Cardiac muscle cell (in vitro differentiated cells and primary cell): ENCODE data around the gene BFAR. TPM values are rescaled to one million over a fixed set of nuclear protein-coding genes. Genes with fewer than 3 reads are reported as not detected.

ENCODE experiments used
- DNase-seq, 2 donors: peaks; one replicate each; pipeline versions ENCODE4 v3.0.0 to v3.0.0-alpha.2; 2010 to 2017; ENCODE audit warnings: low read depth in 1 of 2, low spot score in 1 of 2
- H3K27ac ChIP-seq: fragments of 200-600 bp; sonication (generic); 2 replicates; pipeline ENCODE4 v1.5.1; 2016
- H3K27me3 ChIP-seq: fragments of 200-600 bp; sonication (generic); 2 replicates; pipeline ENCODE4 v1.6.0; 2016; ENCODE audit warnings: control low read depth
- H3K36me3 ChIP-seq: fragments of 200-600 bp; sonication (generic); 2 replicates; pipeline ENCODE4 v1.5.1; 2016; ENCODE audit warnings: control low read depth
- H3K4me1 ChIP-seq: fragments of 200-600 bp; sonication (generic); 2 replicates; pipeline ENCODE4 v1.8.1; 2017; ENCODE audit warnings: low read depth, mild to moderate bottlenecking, mixed run types
- H3K4me3 ChIP-seq: fragments of 200-600 bp; sonication (generic); 2 replicates; pipeline ENCODE4 v1.5.1; 2016; ENCODE audit warnings: mild to moderate bottlenecking
- H3K9me3 ChIP-seq: fragments of 200-600 bp; sonication (generic); 2 replicates; pipeline ENCODE4 v1.5.1; 2017; ENCODE audit warnings: low read depth, mild to moderate bottlenecking, control low read depth
- polyA plus RNA-seq: library from polyadenylated mRNA; unstranded; fragments of >200 nt; fragmentation: Nextera tagmentation; extraction: Ambion mirVana; gene quantifications from 2 replicates; pipeline ENCODE4 v1.2.1, GENCODE V29; 2016
- total RNA-seq: library from RNA; depleted of rRNA; stranded (reverse); fragments of >200 nt; gene quantifications from 2 replicates; pipeline ENCODE4 v1.2.3, GENCODE V29; 2016
- TF ChIP-seq, protein P1 (sequence below): IDR thresholded peaks from 2 replicates; pipeline ENCODE4 v1.5.1; 2012; ENCODE audit warnings: low read depth, mild to moderate bottlenecking, low read length

BFAR gene
- total and polyA plus RNA-seq, 2 experiments from 2014 or later, result 34.4 to 34.6 TPM

DNA sequence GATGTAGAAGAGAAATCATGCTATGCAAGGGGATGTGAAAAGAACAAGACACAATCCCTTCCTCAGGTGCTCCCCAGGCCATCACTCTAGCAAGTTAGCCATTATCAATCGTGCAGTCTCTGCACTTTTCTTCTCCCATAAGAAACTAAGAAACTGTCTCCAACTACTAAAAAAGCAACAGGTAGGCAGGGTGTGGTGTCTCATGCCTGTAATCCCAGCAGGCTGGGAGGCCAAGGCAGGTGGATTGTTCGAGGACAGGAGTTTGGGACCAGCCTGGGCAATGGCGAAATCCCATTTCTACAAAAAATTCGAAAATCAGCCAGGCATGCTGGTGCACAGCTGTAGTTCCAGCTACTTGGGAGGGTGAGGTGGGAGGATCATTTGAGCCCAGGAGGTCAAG is 16.5 kb upstream of the BFAR start:
- H3K4me1 ChIP-seq, result no peaks in the 10 kb centered on the region
- no peak overlapping the region for H3K4me3 ChIP-seq
- TF ChIP-seq, protein P1, sequence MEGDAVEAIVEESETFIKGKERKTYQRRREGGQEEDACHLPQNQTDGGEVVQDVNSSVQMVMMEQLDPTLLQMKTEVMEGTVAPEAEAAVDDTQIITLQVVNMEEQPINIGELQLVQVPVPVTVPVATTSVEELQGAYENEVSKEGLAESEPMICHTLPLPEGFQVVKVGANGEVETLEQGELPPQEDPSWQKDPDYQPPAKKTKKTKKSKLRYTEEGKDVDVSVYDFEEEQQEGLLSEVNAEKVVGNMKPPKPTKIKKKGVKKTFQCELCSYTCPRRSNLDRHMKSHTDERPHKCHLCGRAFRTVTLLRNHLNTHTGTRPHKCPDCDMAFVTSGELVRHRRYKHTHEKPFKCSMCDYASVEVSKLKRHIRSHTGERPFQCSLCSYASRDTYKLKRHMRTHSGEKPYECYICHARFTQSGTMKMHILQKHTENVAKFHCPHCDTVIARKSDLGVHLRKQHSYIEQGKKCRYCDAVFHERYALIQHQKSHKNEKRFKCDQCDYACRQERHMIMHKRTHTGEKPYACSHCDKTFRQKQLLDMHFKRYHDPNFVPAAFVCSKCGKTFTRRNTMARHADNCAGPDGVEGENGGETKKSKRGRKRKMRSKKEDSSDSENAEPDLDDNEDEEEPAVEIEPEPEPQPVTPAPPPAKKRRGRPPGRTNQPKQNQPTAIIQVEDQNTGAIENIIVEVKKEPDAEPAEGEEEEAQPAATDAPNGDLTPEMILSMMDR, result no peak
- H3K36me3 ChIP-seq, result peaks cover 27% of the 10 kb centered on the region
- no peak for DNase-seq
- no peak overlapping the region for H3K27ac ChIP-seq
- no peaks in the 10 kb centered on the region for H3K9me3 ChIP-seq
- no peaks in the 10 kb centered on the region for H3K27me3 ChIP-seq

DNA sequence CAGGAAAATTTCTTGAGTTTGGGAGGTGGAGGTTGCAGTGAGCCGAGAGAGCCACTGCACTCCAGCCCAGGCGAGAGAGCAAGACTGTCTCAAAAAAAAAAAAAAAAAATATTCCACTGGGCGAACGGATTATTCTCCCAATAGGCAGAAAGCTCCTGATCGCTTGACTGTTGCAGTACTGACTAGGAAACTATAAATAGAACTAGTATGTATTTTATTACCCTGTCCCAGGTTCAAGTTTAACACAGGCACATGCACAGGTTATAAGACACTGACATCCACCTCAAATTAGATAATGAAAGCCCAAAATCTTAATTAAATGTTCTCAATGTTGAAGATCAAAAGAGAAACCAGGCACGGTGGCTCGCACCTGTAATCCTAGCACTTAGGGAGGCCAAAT is 14.2 kb upstream of the BFAR start:
- DNase-seq, result no peak

DNA sequence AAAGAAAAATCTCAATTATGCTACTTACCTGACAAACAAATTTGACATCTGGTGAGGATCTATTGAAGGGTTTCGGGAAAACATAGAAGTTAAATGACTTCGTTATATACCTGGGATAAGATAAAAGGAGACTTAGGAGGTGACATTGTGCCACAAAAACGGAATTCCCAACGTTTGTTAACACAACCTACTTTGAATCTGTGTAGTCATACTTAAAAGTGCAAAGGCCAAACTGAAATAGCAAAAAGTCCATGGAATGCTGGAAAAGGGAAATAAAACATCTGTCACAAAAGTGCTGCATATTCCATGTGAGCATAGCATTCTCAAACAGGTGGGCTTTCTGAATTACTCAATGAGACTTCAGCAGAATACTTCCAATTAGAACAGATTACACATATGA is 5.7 kb upstream of the BFAR start:
- no peak overlapping the region for H3K27ac ChIP-seq
- no peaks in the 10 kb centered on the region for H3K9me3 ChIP-seq
- TF ChIP-seq, protein P1, result no peak
- no peak for DNase-seq
- peaks cover 24% of the 10 kb centered on the region for H3K36me3 ChIP-seq
- H3K27me3 ChIP-seq, result no peaks in the 10 kb centered on the region
- no peaks in the 10 kb centered on the region for H3K4me1 ChIP-seq
- no peak overlapping the region for H3K4me3 ChIP-seq

More for the DNA sequence above, 14.2 kb upstream of the BFAR start:
- Histone ChIP-seq H3K4me3 (no peak overlapping the region), H3K27ac (no peak overlapping the region), H3K4me1 (no peaks in the 10 kb centered on the region), H3K27me3 (no peaks in the 10 kb centered on the region), H3K9me3 (no peaks in the 10 kb centered on the region), H3K36me3 (peaks cover 24% of the 10 kb centered on the region)
- TF ChIP-seq, protein P1, result no peak

DNA sequence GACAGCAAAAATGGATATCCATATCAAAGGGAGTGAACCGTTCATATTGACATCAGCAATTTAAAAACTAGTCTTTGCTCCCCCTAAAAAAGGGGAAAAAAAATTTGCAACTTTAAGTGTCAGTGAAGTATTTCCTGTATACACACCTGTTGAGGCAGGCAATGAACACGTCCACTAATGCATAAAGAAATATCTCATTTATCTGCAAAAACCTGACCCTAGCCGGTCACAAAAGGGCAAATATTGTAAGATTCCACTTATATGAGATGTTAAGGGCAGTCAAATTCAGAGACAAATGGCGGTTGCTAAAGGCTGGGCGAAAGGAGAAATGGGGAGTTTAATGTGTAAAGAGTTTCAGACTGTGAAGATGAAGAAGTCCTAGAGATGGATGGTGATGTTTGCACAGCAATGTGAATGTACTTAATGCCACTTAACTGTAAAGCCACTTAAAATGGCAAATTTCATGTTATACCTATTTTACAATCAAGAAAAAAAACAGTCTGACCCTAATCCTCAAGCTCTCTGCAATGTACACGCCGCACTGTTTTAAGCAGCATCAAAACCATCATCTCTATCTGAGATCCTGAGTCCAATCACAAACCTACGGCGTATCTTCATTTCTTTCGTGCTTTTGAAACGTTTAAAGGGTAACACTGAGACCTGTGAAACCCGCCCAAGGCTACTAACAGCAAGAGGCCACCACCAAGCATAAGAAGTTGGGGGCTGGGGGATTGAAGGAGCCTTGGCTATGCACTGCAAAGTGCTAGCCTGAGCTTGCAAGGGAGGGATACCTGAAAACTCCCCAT is 3.7 kb upstream of the BFAR start:
- peak in 1 of 2 donors; percentile 8 for DNase-seq
- Histone ChIP-seq H3K9me3 (no peaks in the 10 kb centered on the region), H3K4me3 (peak overlapping the region; percentile 72), H3K27ac (peak overlapping the region; percentile 96), H3K4me1 (no peaks in the 10 kb centered on the region), H3K27me3 (no peaks in the 10 kb centered on the region), H3K36me3 (peaks cover 21% of the 10 kb centered on the region)
- TF ChIP-seq, protein P1, result no peak

DNA sequence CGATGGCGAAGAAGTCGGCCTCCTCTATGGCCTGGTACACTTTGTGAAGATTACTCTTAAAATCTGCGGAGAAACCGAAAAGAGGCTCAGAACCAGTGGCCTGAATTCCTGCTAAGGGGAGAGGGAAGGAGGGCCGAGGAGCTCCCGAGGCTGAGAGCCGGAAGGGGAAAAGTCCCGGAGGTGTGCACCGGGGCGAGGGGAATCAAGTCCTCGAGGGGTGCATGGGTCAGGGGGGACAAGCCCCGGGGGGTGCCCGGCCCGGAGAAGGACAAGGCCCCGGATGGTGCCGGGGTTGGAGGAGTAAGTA is 3.2 kb upstream of the BFAR start:
- TF ChIP-seq, protein P1, result no peak
- no peaks in the 10 kb centered on the region for H3K27me3 ChIP-seq
- peak overlapping the region; percentile 96 for H3K27ac ChIP-seq

More for the DNA sequence above, 3.2 kb upstream of the BFAR start:
- Histone ChIP-seq H3K4me3 (peak overlapping the region; percentile 72), H3K4me1 (no peaks in the 10 kb centered on the region), H3K9me3 (no peaks in the 10 kb centered on the region), H3K36me3 (peaks cover 16% of the 10 kb centered on the region)
- DNase-seq, result no peak
